Measurements from ENCODE around the gene CLMN. TPM values are rescaled to one million over a fixed set of nuclear protein-coding genes. Genes with fewer than 3 reads are reported as not detected.

Gene CLMN
- total RNA-seq, 1 donor, result 0.36 TPM

GRCh38 chr14:95265106-95266094 is 54.3 kb downstream of the CLMN start:
- DNase-seq (ENCODE audit: low read depth), result peak; percentile 87
- TF ChIP-seq, protein P1, sequence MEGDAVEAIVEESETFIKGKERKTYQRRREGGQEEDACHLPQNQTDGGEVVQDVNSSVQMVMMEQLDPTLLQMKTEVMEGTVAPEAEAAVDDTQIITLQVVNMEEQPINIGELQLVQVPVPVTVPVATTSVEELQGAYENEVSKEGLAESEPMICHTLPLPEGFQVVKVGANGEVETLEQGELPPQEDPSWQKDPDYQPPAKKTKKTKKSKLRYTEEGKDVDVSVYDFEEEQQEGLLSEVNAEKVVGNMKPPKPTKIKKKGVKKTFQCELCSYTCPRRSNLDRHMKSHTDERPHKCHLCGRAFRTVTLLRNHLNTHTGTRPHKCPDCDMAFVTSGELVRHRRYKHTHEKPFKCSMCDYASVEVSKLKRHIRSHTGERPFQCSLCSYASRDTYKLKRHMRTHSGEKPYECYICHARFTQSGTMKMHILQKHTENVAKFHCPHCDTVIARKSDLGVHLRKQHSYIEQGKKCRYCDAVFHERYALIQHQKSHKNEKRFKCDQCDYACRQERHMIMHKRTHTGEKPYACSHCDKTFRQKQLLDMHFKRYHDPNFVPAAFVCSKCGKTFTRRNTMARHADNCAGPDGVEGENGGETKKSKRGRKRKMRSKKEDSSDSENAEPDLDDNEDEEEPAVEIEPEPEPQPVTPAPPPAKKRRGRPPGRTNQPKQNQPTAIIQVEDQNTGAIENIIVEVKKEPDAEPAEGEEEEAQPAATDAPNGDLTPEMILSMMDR (IDR thresholded peaks at IDR 0.05; ENCODE audit: insufficient read depth, low read length), result no peak
- H3K4me3 ChIP-seq (ENCODE audit: low read depth, low read length), result no peak overlapping the region

GRCh38 chr14:95264271-95264973 is 55.3 kb downstream of the CLMN start:
- TF ChIP-seq, protein P1 (IDR thresholded peaks at IDR 0.05; ENCODE audit: insufficient read depth, low read length), result no peak

DNA sequence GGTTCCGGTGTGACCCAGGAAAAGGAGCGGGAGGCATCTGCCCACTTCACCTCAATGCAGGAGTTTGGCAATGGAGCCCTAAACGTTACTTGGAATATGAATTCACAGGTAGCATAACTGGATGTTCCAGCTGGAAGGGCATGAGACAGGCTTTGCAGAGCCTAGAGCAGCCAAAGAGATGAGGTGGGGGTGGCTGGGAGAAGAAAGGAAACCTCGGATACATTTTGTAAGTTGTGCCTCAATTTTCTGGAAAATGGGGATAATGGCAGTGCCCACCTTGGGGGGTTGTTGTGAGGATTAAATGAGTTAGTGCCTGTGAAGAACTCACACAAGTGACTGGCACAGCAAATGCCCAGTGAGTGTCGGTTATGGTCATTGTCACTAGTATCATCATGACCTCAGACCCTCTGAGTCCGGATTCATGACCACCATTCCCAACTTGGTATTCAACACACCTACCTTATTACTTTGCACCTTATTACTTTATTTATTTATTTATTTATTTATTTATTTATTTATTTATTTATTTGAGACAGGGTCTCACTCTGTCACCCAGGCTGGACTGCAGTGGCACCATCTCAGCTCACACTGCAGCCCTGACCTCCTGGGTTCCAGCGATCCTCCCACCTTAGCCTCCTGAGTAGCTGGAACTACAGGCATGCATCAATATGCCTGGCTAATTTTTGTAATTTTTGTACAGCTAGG is 56.0 kb downstream of the CLMN start:
- no peak for DNase-seq (ENCODE audit: low read depth)
- TF ChIP-seq, protein P1 (IDR thresholded peaks at IDR 0.05; ENCODE audit: insufficient read depth, low read length), result no peak
- H3K4me3 ChIP-seq (ENCODE audit: low read depth, low read length), result no peak overlapping the region

More at GRCh38 chr14:95264271-95264973, 55.3 kb downstream of the CLMN start:
- no peak for DNase-seq (ENCODE audit: low read depth)
- no peak overlapping the region for H3K4me3 ChIP-seq (ENCODE audit: low read depth, low read length)

- H3K4me3 ChIP-seq (ENCODE audit: low read depth, low read length), result no peak overlapping the region
- TF ChIP-seq, protein P1 (IDR thresholded peaks at IDR 0.05; ENCODE audit: insufficient read depth, low read length), result no peak
- no peak for DNase-seq (ENCODE audit: low read depth)
These were observed 57.2 kb downstream of the CLMN start for GRCh38 chr14:95262511-95262891.

GRCh38 chr14:95261616-95262510 is 57.8 kb downstream of the CLMN start:
- no peak for DNase-seq (ENCODE audit: low read depth)
- H3K4me3 ChIP-seq (ENCODE audit: low read depth, low read length), result no peak overlapping the region
- TF ChIP-seq, protein P1 (IDR thresholded peaks at IDR 0.05; ENCODE audit: insufficient read depth, low read length), result no peak

Measured in fibroblast of the aortic adventitia (primary cell).